Central memory CD8-positive, alpha-beta T cell (primary cell): Measurements from ENCODE around the gene SATB2.

Experiments used
- ATAC-seq: fragments of 150-1000 bp; cut with Tn5 transposase; replicated peaks from 2 replicates; pipeline ENCODE4 v1.10.0; 2022; ENCODE audit warnings: mild to moderate bottlenecking, moderate FRiP score, moderate number of reproducible peaks; ENCODE audit not compliant: poor library complexity, severe bottlenecking; ENCODE audit errors: extremely low read depth
- DNase-seq, 2 donors: peaks; one replicate each; pipeline ENCODE4 v3.0.0; 2021; ENCODE audit warnings: low spot score in 2 of 2
- H3K27ac Mint-ChIP-seq: one replicate; pipeline ENCODE4 v1.8.0; 2022; ENCODE audit warnings: low read depth, mild to moderate bottlenecking, moderate library complexity, mixed read lengths
- H3K27me3 Mint-ChIP-seq: one replicate; pipeline ENCODE4 v1.8.0; 2022; ENCODE audit warnings: mixed read lengths
- H3K36me3 Mint-ChIP-seq: one replicate; pipeline ENCODE4 v1.8.0; 2022; ENCODE audit warnings: mild to moderate bottlenecking, moderate library complexity, mixed read lengths; ENCODE audit not compliant: insufficient read depth
- H3K4me1 Mint-ChIP-seq: one replicate; pipeline ENCODE4 v1.8.0; 2022; ENCODE audit warnings: mixed read lengths
- H3K4me3 Mint-ChIP-seq: one replicate; pipeline ENCODE4 v1.8.0; 2022; ENCODE audit warnings: mild to moderate bottlenecking, moderate library complexity, mixed read lengths
- H3K9me3 Mint-ChIP-seq: one replicate; pipeline ENCODE4 v1.8.0; 2022; ENCODE audit warnings: mixed read lengths

Gene SATB2

DNA sequence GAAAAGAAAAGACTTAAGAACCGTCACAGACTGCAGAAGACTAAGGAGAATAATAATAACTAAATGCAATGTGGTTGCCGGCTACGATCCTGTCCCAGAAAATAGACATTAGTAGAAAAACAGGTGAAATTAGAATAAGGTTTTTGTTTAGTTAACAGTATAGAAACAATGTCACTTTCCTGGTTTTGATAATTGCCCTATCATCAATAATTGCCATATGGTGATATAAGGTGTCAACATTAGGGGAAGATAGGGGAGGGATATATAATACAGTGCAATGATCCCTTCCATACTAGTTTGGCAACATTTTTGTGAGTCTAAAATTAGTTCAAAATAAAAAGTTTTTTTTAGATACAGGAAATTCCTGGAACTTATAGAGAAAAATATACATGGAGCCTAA is 144.8 kb downstream of the SATB2 start:
- no peak overlapping the region for H3K27ac Mint-ChIP-seq
- H3K4me3 Mint-ChIP-seq: no peak overlapping the region
- peaks cover 5% of the 10 kb centered on the region for H3K9me3 Mint-ChIP-seq
- ATAC-seq: no peak
- no peaks in the 10 kb centered on the region for H3K27me3 Mint-ChIP-seq
- no peak for DNase-seq
- peaks cover 2% of the 10 kb centered on the region for H3K36me3 Mint-ChIP-seq
- no peaks in the 10 kb centered on the region for H3K4me1 Mint-ChIP-seq

DNA sequence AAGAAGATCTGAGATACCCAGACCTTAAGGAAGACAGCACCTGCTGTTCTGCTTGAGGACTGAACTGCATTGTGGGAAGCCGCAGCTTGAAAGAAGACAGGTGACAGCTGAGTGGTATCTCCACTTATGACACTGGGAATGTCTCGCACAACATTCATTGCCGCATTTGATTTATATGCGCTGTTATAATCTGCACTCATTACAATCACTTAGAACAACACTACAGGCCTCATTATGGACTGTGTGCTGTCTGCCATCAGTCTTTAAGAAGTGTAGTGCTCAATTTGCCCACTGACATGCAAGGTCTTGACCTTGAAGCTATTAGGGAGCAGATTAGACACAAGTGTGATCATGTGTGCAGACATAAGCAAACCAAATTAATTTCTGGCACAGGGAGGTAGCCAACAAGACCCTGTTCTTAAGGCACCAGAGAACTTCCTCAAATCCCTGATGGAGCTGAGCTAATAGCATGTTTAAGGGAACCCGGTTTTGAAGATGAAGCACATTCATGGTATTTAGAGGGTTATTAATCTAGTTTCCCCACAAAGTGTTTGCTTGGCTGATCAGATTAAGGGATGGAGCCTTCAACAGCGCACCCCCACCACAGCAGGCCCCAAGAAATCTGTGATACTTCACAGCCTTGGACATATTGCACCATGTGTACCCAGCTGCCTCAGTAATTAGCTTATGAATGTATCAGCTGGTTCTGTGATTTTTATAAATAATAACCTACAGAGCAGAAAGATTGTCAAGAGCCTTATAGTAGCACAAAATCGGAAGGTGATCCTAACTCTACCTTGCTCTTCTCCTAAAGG is 146.8 kb downstream of the SATB2 start:
- DNase-seq (no peak), ATAC-seq (peak; percentile 14)
- Mint-ChIP-seq H3K4me3 (no peak overlapping the region), H3K9me3 (peaks cover 5% of the 10 kb centered on the region), H3K27me3 (no peaks in the 10 kb centered on the region), H3K4me1 (no peaks in the 10 kb centered on the region), H3K27ac (no peak overlapping the region), H3K36me3 (peaks cover 2% of the 10 kb centered on the region)

- DNase-seq: no peak
- no peak for ATAC-seq
- H3K36me3 Mint-ChIP-seq: peaks cover 2% of the 10 kb centered on the region
- H3K27me3 Mint-ChIP-seq: no peaks in the 10 kb centered on the region
- H3K4me1 Mint-ChIP-seq: no peaks in the 10 kb centered on the region
- H3K9me3 Mint-ChIP-seq: peaks cover 5% of the 10 kb centered on the region
- no peak overlapping the region for H3K27ac Mint-ChIP-seq
- no peak overlapping the region for H3K4me3 Mint-ChIP-seq
Observed at GRCh38 chr2:199309973-199310372, 147.8 kb downstream of the SATB2 start.

- peaks cover 2% of the 10 kb centered on the region for H3K36me3 Mint-ChIP-seq
- H3K27me3 Mint-ChIP-seq: no peaks in the 10 kb centered on the region
- H3K4me3 Mint-ChIP-seq: no peak overlapping the region
- DNase-seq (no peak), ATAC-seq (no peak)
- no peak overlapping the region for H3K27ac Mint-ChIP-seq
- no peaks in the 10 kb centered on the region for H3K4me1 Mint-ChIP-seq
- peaks cover 5% of the 10 kb centered on the region for H3K9me3 Mint-ChIP-seq
Observed at GRCh38 chr2:199309411-199309810, 148.3 kb downstream of the SATB2 start.

DNA sequence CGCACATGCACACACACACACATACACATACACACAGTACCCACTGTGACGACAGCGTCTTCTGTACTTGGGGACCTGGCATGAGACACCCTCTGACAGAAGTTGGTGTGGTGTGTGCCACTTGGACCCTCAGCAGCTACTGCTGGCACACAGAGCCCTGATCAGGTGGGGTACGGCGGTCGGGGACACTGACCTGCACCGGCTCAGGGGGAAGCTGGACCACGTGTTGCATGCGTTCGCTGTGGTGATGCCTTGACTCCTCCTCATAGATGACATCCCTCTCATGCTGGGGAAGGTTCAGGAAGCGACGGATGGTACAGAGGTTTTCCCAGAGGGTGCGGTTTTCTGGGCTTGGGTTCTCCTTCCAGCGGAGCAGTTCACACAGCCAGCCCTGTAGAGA is 149.2 kb downstream of the SATB2 start:
- no peaks in the 10 kb centered on the region for H3K27me3 Mint-ChIP-seq
- peaks cover under 1% of the 10 kb centered on the region for H3K9me3 Mint-ChIP-seq
- ATAC-seq (no peak), DNase-seq (no peak)
- no peaks in the 10 kb centered on the region for H3K4me1 Mint-ChIP-seq
- no peak overlapping the region for H3K27ac Mint-ChIP-seq
- no peak overlapping the region for H3K4me3 Mint-ChIP-seq
- H3K36me3 Mint-ChIP-seq: peaks cover 2% of the 10 kb centered on the region

DNA sequence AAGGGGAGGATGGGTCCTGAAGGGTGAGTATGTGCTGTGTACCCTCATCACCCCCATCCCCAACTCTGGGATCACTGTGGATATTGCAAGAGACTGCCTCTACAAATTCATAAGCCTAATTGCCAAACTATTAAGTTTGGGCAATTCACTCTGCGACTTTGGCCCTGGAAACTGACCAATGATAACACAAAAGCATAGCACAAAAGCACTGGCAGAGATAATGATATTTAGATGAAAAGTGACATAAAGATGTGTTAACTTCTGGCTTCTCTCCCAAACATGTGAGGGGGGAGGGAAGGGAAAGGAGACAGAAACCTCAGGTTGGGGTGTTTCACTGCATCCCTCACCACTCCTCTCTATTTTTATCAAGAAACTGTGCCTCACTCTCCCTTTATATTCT is 150.3 kb downstream of the SATB2 start:
- no peak overlapping the region for H3K4me3 Mint-ChIP-seq
- H3K36me3 Mint-ChIP-seq: peaks cover 2% of the 10 kb centered on the region
- no peak overlapping the region for H3K27ac Mint-ChIP-seq
- ATAC-seq: no peak
- no peaks in the 10 kb centered on the region for H3K27me3 Mint-ChIP-seq
- no peak for DNase-seq
- H3K4me1 Mint-ChIP-seq: no peaks in the 10 kb centered on the region
- no peaks in the 10 kb centered on the region for H3K9me3 Mint-ChIP-seq

- H3K36me3 Mint-ChIP-seq: peaks cover 2% of the 10 kb centered on the region
- no peaks in the 10 kb centered on the region for H3K27me3 Mint-ChIP-seq
- H3K9me3 Mint-ChIP-seq: no peaks in the 10 kb centered on the region
- no peaks in the 10 kb centered on the region for H3K4me1 Mint-ChIP-seq
- no peak overlapping the region for H3K4me3 Mint-ChIP-seq
- no peak overlapping the region for H3K27ac Mint-ChIP-seq
- DNase-seq (no peak), ATAC-seq (no peak)
Observed at GRCh38 chr2:199306116-199306515, 151.6 kb downstream of the SATB2 start.

DNA sequence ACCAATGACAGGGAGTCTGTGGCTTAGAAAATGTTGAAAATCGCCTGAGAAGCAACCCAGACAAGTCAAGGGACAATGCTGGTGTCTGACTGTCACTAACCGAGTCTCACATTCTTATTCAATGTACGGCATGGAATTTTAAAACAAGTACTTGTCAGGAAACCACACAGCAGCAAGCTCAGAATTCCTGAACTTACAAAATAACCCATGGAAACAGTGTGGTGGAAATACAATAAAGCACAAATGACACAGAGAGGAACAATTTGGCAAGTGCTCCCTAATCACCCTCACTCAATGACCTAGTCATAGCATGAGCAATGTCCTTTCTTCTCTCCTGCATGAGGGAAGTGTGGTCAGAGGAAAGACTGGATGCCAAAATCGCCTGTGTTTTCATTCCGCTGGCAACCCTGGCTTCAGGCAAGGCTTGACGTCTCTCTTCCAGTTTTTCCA is 154.0 kb downstream of the SATB2 start:
- no peak for ATAC-seq
- no peaks in the 10 kb centered on the region for H3K4me1 Mint-ChIP-seq
- H3K4me3 Mint-ChIP-seq: no peak overlapping the region
- H3K27me3 Mint-ChIP-seq: no peaks in the 10 kb centered on the region
- no peak for DNase-seq
- no peaks in the 10 kb centered on the region for H3K36me3 Mint-ChIP-seq
- H3K27ac Mint-ChIP-seq: no peak overlapping the region
- no peaks in the 10 kb centered on the region for H3K9me3 Mint-ChIP-seq

DNA sequence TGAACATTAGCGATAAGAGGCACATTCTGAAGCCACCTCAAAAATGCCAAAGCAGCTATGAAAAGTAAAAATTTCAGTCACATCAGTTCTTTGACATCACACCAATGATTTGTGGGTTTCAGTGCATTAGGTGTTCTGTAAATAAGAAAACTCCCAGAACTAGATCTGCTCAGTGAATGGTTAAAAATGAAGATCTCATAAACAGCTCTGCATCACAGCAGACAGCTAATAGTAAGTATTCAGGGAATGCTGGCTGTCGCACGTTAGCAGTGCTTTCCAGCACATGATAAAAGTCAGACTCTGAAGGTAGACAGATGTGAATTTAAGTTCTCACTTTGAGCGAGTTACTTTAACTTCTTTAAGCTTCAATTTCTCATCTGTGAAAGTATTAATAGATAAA is 154.9 kb downstream of the SATB2 start:
- DNase-seq: no peak
- H3K27ac Mint-ChIP-seq: no peak overlapping the region

GRCh38 chr2:199288424-199288823 is 169.3 kb downstream of the SATB2 start:
- no peaks in the 10 kb centered on the region for H3K4me1 Mint-ChIP-seq

More for the DNA sequence above, 154.9 kb downstream of the SATB2 start:
- ATAC-seq: no peak
- Mint-ChIP-seq H3K27me3 (no peaks in the 10 kb centered on the region), H3K9me3 (no peaks in the 10 kb centered on the region), H3K4me1 (no peaks in the 10 kb centered on the region), H3K36me3 (no peaks in the 10 kb centered on the region), H3K4me3 (no peak overlapping the region)

GRCh38 chr2:199282309-199282708 is 175.4 kb downstream of the SATB2 start:
- H3K27me3 Mint-ChIP-seq: no peaks in the 10 kb centered on the region
- H3K27ac Mint-ChIP-seq: no peak overlapping the region
- no peak for DNase-seq
- H3K36me3 Mint-ChIP-seq: no peaks in the 10 kb centered on the region
- no peak overlapping the region for H3K4me3 Mint-ChIP-seq
- H3K9me3 Mint-ChIP-seq: peaks cover 5% of the 10 kb centered on the region
- no peak for ATAC-seq
- H3K4me1 Mint-ChIP-seq: no peaks in the 10 kb centered on the region

More at GRCh38 chr2:199288424-199288823, 169.3 kb downstream of the SATB2 start:
- Mint-ChIP-seq H3K27me3 (no peaks in the 10 kb centered on the region), H3K27ac (no peak overlapping the region), H3K4me3 (no peak overlapping the region), H3K9me3 (peaks cover 5% of the 10 kb centered on the region), H3K36me3 (no peaks in the 10 kb centered on the region)
- no peak for DNase-seq
- no peak for ATAC-seq

GRCh38 chr2:199279146-199279545 is 178.6 kb downstream of the SATB2 start:
- no peak overlapping the region for H3K4me3 Mint-ChIP-seq
- H3K9me3 Mint-ChIP-seq: peaks cover 5% of the 10 kb centered on the region
- no peaks in the 10 kb centered on the region for H3K36me3 Mint-ChIP-seq
- H3K27ac Mint-ChIP-seq: no peak overlapping the region
- no peaks in the 10 kb centered on the region for H3K4me1 Mint-ChIP-seq
- DNase-seq (no peak), ATAC-seq (no peak)
- H3K27me3 Mint-ChIP-seq: no peaks in the 10 kb centered on the region

GRCh38 chr2:199278099-199278498 is 179.6 kb downstream of the SATB2 start:
- H3K4me3 Mint-ChIP-seq: no peak overlapping the region
- ATAC-seq (no peak), DNase-seq (no peak)
- H3K27ac Mint-ChIP-seq: no peak overlapping the region
- peaks cover 5% of the 10 kb centered on the region for H3K9me3 Mint-ChIP-seq
- H3K4me1 Mint-ChIP-seq: no peaks in the 10 kb centered on the region
- H3K27me3 Mint-ChIP-seq: no peaks in the 10 kb centered on the region
- no peaks in the 10 kb centered on the region for H3K36me3 Mint-ChIP-seq
